ENCODE measurements around the gene CFAP20DC. TPM values are rescaled to one million over a fixed set of nuclear protein-coding genes. Genes with fewer than 3 reads are reported as not detected.

Gene CFAP20DC
- total RNA-seq, 1 experiment from 2014 or later: 4.5 TPM

- no peak overlapping the region for H3K18ac ChIP-seq (ENCODE audit: insufficient read length, low read depth, low read length)
- H3K4me2 ChIP-seq (ENCODE audit: insufficient read depth, insufficient read length, low read length): no peak overlapping the region
These were observed 185.3 kb downstream of the CFAP20DC start for GRCh38 chr3:58864480-58864879.

More at GRCh38 chr3:58864480-58864879, 185.3 kb downstream of the CFAP20DC start:
- no peak overlapping the region for H2BK15ac ChIP-seq (ENCODE audit: low read depth, low read length)
- Mint-ChIP-seq H3K27me3 (ENCODE audit: low read depth) (no peaks in the 10 kb centered on the region), H3K4me1 (peaks cover 34 to 45% of the 10 kb centered on the region in 2 experiments), H3K4me3 (no peak overlapping the region), H3K36me3 (ENCODE audit: insufficient read depth in 1 of 3, low read depth in 3 of 3) (no peaks in the 10 kb centered on the region), H3K9me3 (no peaks in the 10 kb centered on the region), H3K27ac (peak overlapping the region in 1 of 3 experiments; percentile 55; a peak in 1 of 7 replicates)
- no peaks in the 10 kb centered on the region for H3K23me2 ChIP-seq (ENCODE audit: insufficient read length, low read depth, low read length, poor library complexity, severe bottlenecking)
- H4K5ac ChIP-seq (ENCODE audit: insufficient read length, low read depth, low read length): no peak overlapping the region
- no peak overlapping the region for H2BK12ac ChIP-seq (ENCODE audit: insufficient read length, low read depth, low read length)
- no peaks in the 10 kb centered on the region for H3K9me3 ChIP-seq (ENCODE audit: control insufficient read depth, low read depth, low read length)
- no peak overlapping the region for H2AFZ ChIP-seq (ENCODE audit: low read length)
- no peak overlapping the region for H2BK120ac ChIP-seq (ENCODE audit: low read depth, low read length, poor library complexity, severe bottlenecking)
- no peak overlapping the region for H3K23ac ChIP-seq (ENCODE audit: insufficient read length, low read depth, low read length)
- no peaks in the 10 kb centered on the region for H3K79me1 ChIP-seq (ENCODE audit: insufficient read depth, low read depth, low read length, poor library complexity, severe bottlenecking)
- no peak overlapping the region for H2BK5ac ChIP-seq (ENCODE audit: insufficient read length, low read length)
- no peaks in the 10 kb centered on the region for H3K79me2 ChIP-seq (ENCODE audit: insufficient read depth, low read length)
- no peak overlapping the region for H2AK5ac ChIP-seq (ENCODE audit: insufficient read length, low read length)
- H3K9ac ChIP-seq (ENCODE audit: extremely low read depth, insufficient read length, low read length): no peak overlapping the region
- no peak overlapping the region for H3K14ac ChIP-seq (ENCODE audit: insufficient read depth, low read length)
- no peak overlapping the region for H4K8ac ChIP-seq (replicated peaks; ENCODE audit: insufficient read length, low read depth, low read length)
- H2BK20ac ChIP-seq (ENCODE audit: low read depth, low read length, poor library complexity, severe bottlenecking): no peak overlapping the region
- TF ChIP-seq CTCF (conservative IDR thresholded peaks at IDR 0.05): no peak
- H4K91ac ChIP-seq (ENCODE audit: insufficient read length, low read depth, low read length): no peak overlapping the region
- no peaks in the 10 kb centered on the region for H4K20me1 ChIP-seq (ENCODE audit: control insufficient read depth, insufficient read depth, insufficient read length)
- no peak overlapping the region for H3K27ac ChIP-seq (ENCODE audit: insufficient read length, low read depth, low read length)
- H3K27me3 ChIP-seq (ENCODE audit: insufficient read depth, low read length): no peaks in the 10 kb centered on the region
- H3K4me1 ChIP-seq (ENCODE audit: insufficient read depth, low read length): peaks cover 6% of the 10 kb centered on the region; the same call in 1 of the 2 replicates
- no peak overlapping the region for H3K4ac ChIP-seq (ENCODE audit: low read depth, low read length)
- H3K56ac ChIP-seq (ENCODE audit: insufficient read length, low read depth, low read length): no peak overlapping the region
- H3T11ph ChIP-seq (ENCODE audit: low read length): no peak overlapping the region
- no peak for DNase-seq
